ENCODE data around the gene ANKRD55.
"Not testable (repeated sequence)": the region's sequence is repeated elsewhere in the genome, so short reads cannot be mapped to it uniquely, and the experiment has no call there.

Gene ANKRD55

GRCh38 chr5:56232538-56232937, 592 bp downstream of the ANKRD55 start:
- no peak for TF ChIP-seq CTCF (IDR thresholded peaks at IDR 0.05; ENCODE audit: insufficient read depth, low read length, missing control alignments)
- CTCF ChIA-PET: no interaction called here
- no peak for DNase-seq (ENCODE audit: low read depth, low spot score)
- POLR2A ChIA-PET: no interaction called here
- no peak overlapping the region for H3K4me3 ChIP-seq (ENCODE audit: low read depth, low read length)

GRCh38 chr5:56230576-56230975, 2.6 kb downstream of the ANKRD55 start:
- CTCF ChIA-PET: interaction anchor here (1.1 kb wide), 1 partner anchor 39 kb away, joined by 3 read pairs; no protein-coding TSS in a partner anchor
- POLR2A ChIA-PET: no interaction called here
- DNase-seq (ENCODE audit: low read depth, low spot score): no peak
- TF ChIP-seq CTCF (IDR thresholded peaks at IDR 0.05; ENCODE audit: insufficient read depth, low read length, missing control alignments): no peak
- H3K4me3 ChIP-seq (ENCODE audit: low read depth, low read length): no peak overlapping the region

- H3K4me3 ChIP-seq (ENCODE audit: low read depth, low read length): no peak overlapping the region
- TF ChIP-seq CTCF (IDR thresholded peaks at IDR 0.05; ENCODE audit: insufficient read depth, low read length, missing control alignments): no peak
- no peak for DNase-seq (ENCODE audit: low read depth, low spot score)
- POLR2A ChIA-PET: no interaction called here
- CTCF ChIA-PET: interaction anchor here (1.5 kb wide), 1 partner anchor 14 kb away, joined by 3 read pairs; no protein-coding TSS in a partner anchor
Measured at GRCh38 chr5:56229111-56229510, 4.0 kb downstream of the ANKRD55 start.

- ChIA-PET CTCF (interaction anchor here (1.5 kb wide), 1 partner anchor 13 kb away, joined by 3 read pairs; no protein-coding TSS in a partner anchor), POLR2A (no interaction called here)
- no peak overlapping the region for H3K4me3 ChIP-seq (ENCODE audit: low read depth, low read length)
- no peak for TF ChIP-seq CTCF (IDR thresholded peaks at IDR 0.05; ENCODE audit: insufficient read depth, low read length, missing control alignments)
- DNase-seq (ENCODE audit: low read depth, low spot score): no peak
Measured at GRCh38 chr5:56228631-56229030, 4.5 kb downstream of the ANKRD55 start.

GRCh38 chr5:56227691-56228090, 5.4 kb downstream of the ANKRD55 start:
- H3K4me3 ChIP-seq (ENCODE audit: low read depth, low read length): no peak overlapping the region
- POLR2A ChIA-PET: no interaction called here
- DNase-seq (ENCODE audit: low read depth, low spot score): no peak
- CTCF ChIA-PET: no interaction called here
- no peak for TF ChIP-seq CTCF (IDR thresholded peaks at IDR 0.05; ENCODE audit: insufficient read depth, low read length, missing control alignments)

GRCh38 chr5:56223298-56223697, 9.8 kb downstream of the ANKRD55 start:
- CTCF ChIA-PET; POLR2A ChIA-PET; DNase-seq (ENCODE audit: low read depth, low spot score); H3K4me3 ChIP-seq (ENCODE audit: low read depth, low read length): not testable (repeated sequence)

GRCh38 chr5:56221601-56222000, 11.5 kb downstream of the ANKRD55 start:
- POLR2A ChIA-PET; H3K4me3 ChIP-seq (ENCODE audit: low read depth, low read length); DNase-seq (ENCODE audit: low read depth, low spot score); CTCF ChIA-PET: not testable (repeated sequence)

Measured in AG04449 (cell line).